Lower lobe of right lung (tissue), 2 donors: ENCODE measurements around the gene GLI3. TPM values are rescaled to one million over a fixed set of nuclear protein-coding genes. Genes with fewer than 3 reads are reported as not detected.

Experiments used
- ATAC-seq, 2 donors: fragments of 200-7000 bp; cut with Tn5 transposase; one replicate each; pipeline ENCODE4 v1.9.1; 2020 to 2022; ENCODE audit warnings: mild to moderate bottlenecking in 2 of 2, moderate library complexity in 2 of 2
- DNase-seq: peaks from one replicate; pipeline ENCODE4 v3.0.0-alpha.2; 2020
- H3K27ac ChIP-seq: fragments of 200-600 bp; one replicate; pipeline ENCODE4 v1.8.0; 2022
- H3K27me3 ChIP-seq: fragments of 200-600 bp; one replicate; pipeline ENCODE4 v1.8.0; 2022; ENCODE audit warnings: low read depth
- H3K36me3 ChIP-seq: fragments of 200-600 bp; one replicate; pipeline ENCODE4 v1.8.0; 2022; ENCODE audit warnings: mild to moderate bottlenecking
- H3K4me1 ChIP-seq: fragments of 200-600 bp; one replicate; pipeline ENCODE4 v1.8.0; 2022
- H3K4me3 ChIP-seq: fragments of 200-600 bp; one replicate; pipeline ENCODE4 v1.8.0; 2022; ENCODE audit warnings: mild to moderate bottlenecking
- H3K9me3 ChIP-seq: fragments of 200-600 bp; one replicate; pipeline ENCODE4 v1.8.0; 2022
- CTCF ChIP-seq: fragments of 200-600 bp; IDR thresholded peaks from one replicate; pipeline ENCODE4 v1.8.0; 2022; ENCODE audit warnings: antibody characterized with exemption, mild to moderate bottlenecking
- intact Hi-C: fragments of 100-400 bp; cut with DNase I; formaldehyde crosslinking; loops from one replicate; pipeline ENCODE4 v1.11.0; 2022
- total RNA-seq: library from RNA; stranded (reverse); fragmentation: NEBNext Ultra II Directional; extraction: Animal tissue kit (Norgen Biotek cat#: 25700); gene quantifications from one replicate; pipeline ENCODE4 v1.2.1, GENCODE V29; 2021
- donor health status: DM: no; HTN: yes; CAD: no; lungs with severe emphysema.

The GLI3 gene
- total RNA-seq, 1 donor from 2014 or later = 20.7 TPM

- DNase-seq (no peak), ATAC-seq (no peak)
- Histone ChIP-seq H3K36me3 (no peaks in the 10 kb centered on the region), H3K27ac (no peak overlapping the region), H3K4me3 (no peak overlapping the region), H3K27me3 (no peaks in the 10 kb centered on the region), H3K9me3 (no peaks in the 10 kb centered on the region), H3K4me1 (peaks cover 41% of the 10 kb centered on the region)
- TF ChIP-seq CTCF = no peak
- intact Hi-C loops = no loop called here
Observed at GRCh38 chr7:41997151-41997550, 239.9 kb downstream of the GLI3 start.

GRCh38 chr7:41996381-41997035 is 240.5 kb downstream of the GLI3 start:
- Histone ChIP-seq H3K27ac (no peak overlapping the region), H3K9me3 (no peaks in the 10 kb centered on the region), H3K36me3 (no peaks in the 10 kb centered on the region), H3K27me3 (no peaks in the 10 kb centered on the region), H3K4me3 (no peak overlapping the region), H3K4me1 (peaks cover 43% of the 10 kb centered on the region)
- no peak for TF ChIP-seq CTCF
- DNase-seq = no peak
- no peak for ATAC-seq
- intact Hi-C loops = no loop called here

DNA sequence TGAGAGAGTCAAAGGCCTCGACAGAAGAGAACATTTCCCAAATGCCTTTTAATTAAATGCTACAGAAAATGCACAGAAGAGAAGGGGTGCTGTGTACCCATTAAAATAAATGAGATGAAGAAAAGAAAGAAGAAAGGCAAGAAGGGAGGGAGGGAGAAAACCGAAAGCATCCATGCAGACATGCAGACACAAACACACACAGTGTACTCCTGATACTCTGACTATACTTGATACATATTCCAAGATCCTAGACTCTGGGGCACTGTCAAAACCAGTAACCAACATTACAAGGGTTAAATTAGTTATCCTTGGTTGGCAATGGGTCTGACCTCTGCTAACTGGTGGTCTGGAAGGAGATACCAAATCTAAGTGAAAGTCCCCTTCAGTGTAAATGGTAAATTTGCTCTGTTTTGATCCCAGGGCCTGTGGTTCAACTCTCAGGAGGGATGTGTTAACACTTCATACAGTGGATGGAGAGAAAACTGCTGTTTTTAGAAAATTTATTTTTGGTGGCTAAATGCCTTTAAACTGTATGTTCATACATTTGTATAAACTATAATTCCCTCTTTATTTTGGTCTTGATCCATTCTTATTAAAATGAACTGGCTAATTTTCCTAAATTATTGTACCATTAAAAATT is 241.3 kb downstream of the GLI3 start:
- Histone ChIP-seq H3K4me1 (peaks cover 50% of the 10 kb centered on the region), H3K27ac (no peak overlapping the region), H3K27me3 (no peaks in the 10 kb centered on the region), H3K36me3 (no peaks in the 10 kb centered on the region), H3K9me3 (no peaks in the 10 kb centered on the region), H3K4me3 (no peak overlapping the region)
- DNase-seq (no peak), ATAC-seq (no peak)
- no peak for TF ChIP-seq CTCF
- intact Hi-C loops = no loop called here

GRCh38 chr7:41994746-41995110 is 242.3 kb downstream of the GLI3 start:
- TF ChIP-seq CTCF = no peak
- no peaks in the 10 kb centered on the region for H3K27me3 ChIP-seq
- no peak for ATAC-seq
- H3K4me3 ChIP-seq = no peak overlapping the region
- no peaks in the 10 kb centered on the region for H3K36me3 ChIP-seq
- DNase-seq = no peak
- no peak overlapping the region for H3K27ac ChIP-seq
- peaks cover 50% of the 10 kb centered on the region for H3K4me1 ChIP-seq
- H3K9me3 ChIP-seq = no peaks in the 10 kb centered on the region
- intact Hi-C loops = no loop called here

- ATAC-seq (no peak), DNase-seq (no peak)
- intact Hi-C loops = no loop called here
- Histone ChIP-seq H3K36me3 (no peaks in the 10 kb centered on the region), H3K4me3 (no peak overlapping the region), H3K27me3 (no peaks in the 10 kb centered on the region), H3K9me3 (no peaks in the 10 kb centered on the region), H3K27ac (no peak overlapping the region), H3K4me1 (peaks cover 50% of the 10 kb centered on the region)
- TF ChIP-seq CTCF = no peak
Observed at GRCh38 chr7:41994036-41994745, 242.8 kb downstream of the GLI3 start.
